IPS-11a (cell line): ENCODE results near the gene PTPRJ.

Source experiments
- H3K4me3 ChIP-seq: one replicate; pipeline ENCODE4 v1.5.1; 2013; ENCODE audit warnings: low read depth, low read length, control low read depth

PTPRJ gene

GRCh38 chr11:48036011-48036410, 55.7 kb downstream of the PTPRJ start:
- no peak overlapping the region for H3K4me3 ChIP-seq

- H3K4me3 ChIP-seq = no peak overlapping the region
Observed at GRCh38 chr11:48036466-48036865, 56.1 kb downstream of the PTPRJ start.

GRCh38 chr11:48037709-48038468, 57.5 kb downstream of the PTPRJ start:
- H3K4me3 ChIP-seq = no peak overlapping the region

- no peak overlapping the region for H3K4me3 ChIP-seq
Observed at GRCh38 chr11:48040830-48041444, 60.6 kb downstream of the PTPRJ start.

GRCh38 chr11:48041877-48042695, 61.7 kb downstream of the PTPRJ start:
- no peak overlapping the region for H3K4me3 ChIP-seq

GRCh38 chr11:48043111-48043990, 63.0 kb downstream of the PTPRJ start:
- no peak overlapping the region for H3K4me3 ChIP-seq

- H3K4me3 ChIP-seq = no peak overlapping the region
Observed at GRCh38 chr11:48043991-48044512, 63.7 kb downstream of the PTPRJ start.

- no peak overlapping the region for H3K4me3 ChIP-seq
Observed at GRCh38 chr11:48044577-48044976, 64.2 kb downstream of the PTPRJ start.

- H3K4me3 ChIP-seq = no peak overlapping the region
Observed at GRCh38 chr11:48045536-48045935, 65.2 kb downstream of the PTPRJ start.

GRCh38 chr11:48047616-48048015, 67.3 kb downstream of the PTPRJ start:
- H3K4me3 ChIP-seq = no peak overlapping the region

GRCh38 chr11:48049036-48049435, 68.7 kb downstream of the PTPRJ start:
- H3K4me3 ChIP-seq = no peak overlapping the region

- H3K4me3 ChIP-seq = no peak overlapping the region
Observed at GRCh38 chr11:48050304-48050703, 69.9 kb downstream of the PTPRJ start.

- no peak overlapping the region for H3K4me3 ChIP-seq
Observed at GRCh38 chr11:48051217-48051830, 71.0 kb downstream of the PTPRJ start.

GRCh38 chr11:48052183-48053044, 72.1 kb downstream of the PTPRJ start:
- no peak overlapping the region for H3K4me3 ChIP-seq

GRCh38 chr11:48054994-48055291, 74.6 kb downstream of the PTPRJ start:
- H3K4me3 ChIP-seq = no peak overlapping the region

GRCh38 chr11:48055292-48056132, 75.2 kb downstream of the PTPRJ start:
- no peak overlapping the region for H3K4me3 ChIP-seq

- H3K4me3 ChIP-seq = no peak overlapping the region
Observed at GRCh38 chr11:48056325-48057183, 76.2 kb downstream of the PTPRJ start.

GRCh38 chr11:48058064-48058463, 77.7 kb downstream of the PTPRJ start:
- H3K4me3 ChIP-seq = no peak overlapping the region
